Fibroblast of lung (primary cell): ENCODE measurements around the gene RPH3AL.

Experiments used
- EZH2 ChIP-seq: IDR thresholded peaks from 2 replicates; pipeline ENCODE4 v1.5.1; 2012; ENCODE audit warnings: low read length, control low read depth, mild to moderate bottlenecking; ENCODE audit errors: missing control alignments
- TF ChIP-seq, protein P1 (sequence below), 2 donors: IDR thresholded peaks in 1 of 2; conservative IDR thresholded peaks in 1 of 2; 1 replicate in 1 of 2; 2 replicates in 1 of 2; pipeline ENCODE4 v1.5.1; 2011 to 2012; ENCODE audit warnings: low read length in 2 of 2, control low read depth in 1 of 2, inconsistent platforms in 1 of 2, low read depth in 1 of 2, mild to moderate bottlenecking in 1 of 2

- TF ChIP-seq, protein P1, sequence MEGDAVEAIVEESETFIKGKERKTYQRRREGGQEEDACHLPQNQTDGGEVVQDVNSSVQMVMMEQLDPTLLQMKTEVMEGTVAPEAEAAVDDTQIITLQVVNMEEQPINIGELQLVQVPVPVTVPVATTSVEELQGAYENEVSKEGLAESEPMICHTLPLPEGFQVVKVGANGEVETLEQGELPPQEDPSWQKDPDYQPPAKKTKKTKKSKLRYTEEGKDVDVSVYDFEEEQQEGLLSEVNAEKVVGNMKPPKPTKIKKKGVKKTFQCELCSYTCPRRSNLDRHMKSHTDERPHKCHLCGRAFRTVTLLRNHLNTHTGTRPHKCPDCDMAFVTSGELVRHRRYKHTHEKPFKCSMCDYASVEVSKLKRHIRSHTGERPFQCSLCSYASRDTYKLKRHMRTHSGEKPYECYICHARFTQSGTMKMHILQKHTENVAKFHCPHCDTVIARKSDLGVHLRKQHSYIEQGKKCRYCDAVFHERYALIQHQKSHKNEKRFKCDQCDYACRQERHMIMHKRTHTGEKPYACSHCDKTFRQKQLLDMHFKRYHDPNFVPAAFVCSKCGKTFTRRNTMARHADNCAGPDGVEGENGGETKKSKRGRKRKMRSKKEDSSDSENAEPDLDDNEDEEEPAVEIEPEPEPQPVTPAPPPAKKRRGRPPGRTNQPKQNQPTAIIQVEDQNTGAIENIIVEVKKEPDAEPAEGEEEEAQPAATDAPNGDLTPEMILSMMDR (conservative IDR thresholded peaks at IDR 0.05 in 1 of 2, IDR thresholded peaks at IDR 0.05 in 1 of 2; ENCODE audit: low read depth in 1 of 2, low read length in 2 of 2), result no peak
- no peak for TF ChIP-seq EZH2
These were observed 100.2 kb downstream of the RPH3AL start for GRCh38 chr17:252456-252855.
